Ovary (tissue), 3 donors: ENCODE measurements around the gene AK9.

ENCODE experiments used
- CTCF ChIP-seq, 3 donors: fragments of 450-650 bp in 2 of 3; fragments of 200-600 bp in 1 of 3; IDR thresholded peaks; one replicate each; pipeline versions ENCODE4 v1.5.1 to v1.8.0; 2016 to 2022; ENCODE audit warnings: antibody characterized with exemption in 3 of 3, mild to moderate bottlenecking in 1 of 3
- POLR2A ChIP-seq: fragments of 450-650 bp; IDR thresholded peaks from one replicate; pipeline ENCODE4 v1.6.1; 2017; ENCODE audit warnings: antibody characterized with exemption, mild to moderate bottlenecking, moderate library complexity
- donor health status: DM: no; HTN: no; CAD: no.

- no peak for TF ChIP-seq CTCF (IDR thresholded peaks at IDR 0.05)
- no peak for TF ChIP-seq POLR2A
Measured at GRCh38 chr6:109695468-109695867, 4.5 kb upstream of the AK9 start.
